ENCODE measurements around the gene TEDDM1.

The TEDDM1 gene

DNA sequence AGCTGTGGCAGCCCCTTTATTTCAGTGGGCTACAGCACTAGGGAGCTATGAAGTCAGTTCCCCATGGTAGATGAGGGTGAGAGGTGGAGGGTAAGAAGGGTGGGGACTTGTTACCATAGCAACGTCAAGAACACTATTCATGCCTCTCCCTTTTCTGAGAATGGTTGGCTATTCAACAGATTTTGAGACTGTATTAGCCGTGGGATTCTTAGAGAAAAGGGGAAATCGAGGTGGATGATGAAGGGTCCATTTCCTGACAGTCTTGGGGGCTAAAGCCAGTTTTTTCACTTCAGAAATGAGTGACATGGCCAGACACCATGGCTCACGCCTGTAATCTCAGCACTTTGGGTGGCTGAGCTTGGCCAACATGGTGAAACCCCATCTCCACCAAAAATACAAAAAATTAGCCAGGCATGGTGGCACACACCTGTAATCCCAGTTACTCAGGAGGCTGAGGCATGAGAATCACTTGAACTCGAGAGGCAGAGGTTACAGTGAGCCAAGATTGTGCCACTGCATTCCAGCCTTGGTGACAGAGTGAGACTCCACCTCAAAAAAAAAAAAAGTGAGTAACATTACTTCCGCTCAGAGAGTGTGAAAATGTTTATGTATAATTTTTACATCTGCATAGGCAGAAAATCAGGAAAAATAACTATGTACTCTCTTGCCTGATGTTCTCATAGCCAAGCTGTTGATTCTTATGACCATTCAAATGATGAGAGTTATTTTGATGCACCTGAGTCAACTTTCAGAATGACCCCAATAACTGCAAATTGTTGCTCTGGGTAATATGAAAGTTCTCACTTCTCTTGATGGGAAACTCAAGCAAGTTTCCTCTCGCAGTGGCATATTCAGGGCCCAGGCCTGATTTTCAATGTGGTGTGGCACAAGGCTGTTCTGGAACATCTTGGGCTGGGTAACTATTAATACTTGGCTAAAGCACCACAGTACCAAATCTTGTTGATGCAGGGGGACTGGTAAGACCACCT, 26.3 kb upstream of the TEDDM1 start:
- TF ChIP-seq, protein P1, sequence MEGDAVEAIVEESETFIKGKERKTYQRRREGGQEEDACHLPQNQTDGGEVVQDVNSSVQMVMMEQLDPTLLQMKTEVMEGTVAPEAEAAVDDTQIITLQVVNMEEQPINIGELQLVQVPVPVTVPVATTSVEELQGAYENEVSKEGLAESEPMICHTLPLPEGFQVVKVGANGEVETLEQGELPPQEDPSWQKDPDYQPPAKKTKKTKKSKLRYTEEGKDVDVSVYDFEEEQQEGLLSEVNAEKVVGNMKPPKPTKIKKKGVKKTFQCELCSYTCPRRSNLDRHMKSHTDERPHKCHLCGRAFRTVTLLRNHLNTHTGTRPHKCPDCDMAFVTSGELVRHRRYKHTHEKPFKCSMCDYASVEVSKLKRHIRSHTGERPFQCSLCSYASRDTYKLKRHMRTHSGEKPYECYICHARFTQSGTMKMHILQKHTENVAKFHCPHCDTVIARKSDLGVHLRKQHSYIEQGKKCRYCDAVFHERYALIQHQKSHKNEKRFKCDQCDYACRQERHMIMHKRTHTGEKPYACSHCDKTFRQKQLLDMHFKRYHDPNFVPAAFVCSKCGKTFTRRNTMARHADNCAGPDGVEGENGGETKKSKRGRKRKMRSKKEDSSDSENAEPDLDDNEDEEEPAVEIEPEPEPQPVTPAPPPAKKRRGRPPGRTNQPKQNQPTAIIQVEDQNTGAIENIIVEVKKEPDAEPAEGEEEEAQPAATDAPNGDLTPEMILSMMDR (conservative IDR thresholded peaks at IDR 0.05; ENCODE audit: low read length) = no peak
- no peak for DNase-seq (ENCODE audit: low read depth)
- no peak overlapping the region for H3K4me3 ChIP-seq (ENCODE audit: low read length)

DNA sequence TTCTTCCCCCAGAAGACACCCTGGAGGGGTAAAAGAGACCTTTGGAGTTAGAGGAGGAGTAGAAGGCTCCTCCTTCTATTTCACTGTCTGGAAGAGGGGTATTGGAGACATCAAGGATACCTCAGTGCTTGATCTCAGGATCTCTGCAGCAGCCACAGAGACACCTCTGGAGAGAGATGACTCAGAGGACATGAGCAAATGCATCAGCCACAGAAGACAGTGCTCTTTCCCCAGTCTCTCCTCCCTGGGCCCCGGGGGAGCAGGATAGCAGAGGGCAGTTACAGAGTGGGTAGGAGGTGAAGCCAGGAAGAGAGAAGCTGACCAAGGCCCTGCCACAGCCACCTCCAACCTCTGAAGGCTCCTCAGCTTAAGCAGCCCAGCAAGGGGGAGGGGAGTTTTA, 15.3 kb upstream of the TEDDM1 start:
- H3K4me3 ChIP-seq (ENCODE audit: low read length) = no peak overlapping the region
- TF ChIP-seq, protein P1 (conservative IDR thresholded peaks at IDR 0.05; ENCODE audit: low read length) = no peak
- no peak for DNase-seq (ENCODE audit: low read depth)

- TF ChIP-seq, protein P1 (conservative IDR thresholded peaks at IDR 0.05; ENCODE audit: low read length) = no peak
- no peak for DNase-seq (ENCODE audit: low read depth)
- H3K4me3 ChIP-seq (ENCODE audit: low read length) = no peak overlapping the region
Observed at GRCh38 chr1:182413969-182414368, 13.5 kb upstream of the TEDDM1 start.

DNA sequence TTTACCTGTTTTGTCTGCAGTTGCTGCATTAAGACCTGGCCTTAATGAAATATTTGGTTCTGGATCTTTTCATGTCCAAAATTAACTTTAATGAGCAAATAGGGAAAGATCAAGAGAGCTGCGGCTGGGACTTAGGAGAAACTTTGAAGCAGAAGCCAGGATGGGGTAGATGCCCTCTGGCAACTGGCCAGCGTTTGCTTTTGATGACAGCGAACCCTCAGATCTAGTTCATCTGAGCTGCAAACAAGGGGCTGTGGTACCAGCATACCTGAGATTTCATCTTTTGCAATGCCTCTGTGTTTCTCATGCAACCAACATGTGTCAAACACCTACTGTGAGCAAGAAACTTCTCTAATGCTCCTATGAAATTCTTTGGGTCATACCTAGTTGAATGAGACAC, 13.0 kb upstream of the TEDDM1 start:
- H3K4me3 ChIP-seq (ENCODE audit: low read length) = no peak overlapping the region
- DNase-seq (ENCODE audit: low read depth) = no peak
- TF ChIP-seq, protein P1 (conservative IDR thresholded peaks at IDR 0.05; ENCODE audit: low read length) = no peak

GRCh38 chr1:182410620-182411273, 10.3 kb upstream of the TEDDM1 start:
- H3K4me3 ChIP-seq (ENCODE audit: low read length) = no peak overlapping the region
- DNase-seq (ENCODE audit: low read depth) = no peak
- TF ChIP-seq, protein P1 (conservative IDR thresholded peaks at IDR 0.05; ENCODE audit: low read length) = no peak

DNA sequence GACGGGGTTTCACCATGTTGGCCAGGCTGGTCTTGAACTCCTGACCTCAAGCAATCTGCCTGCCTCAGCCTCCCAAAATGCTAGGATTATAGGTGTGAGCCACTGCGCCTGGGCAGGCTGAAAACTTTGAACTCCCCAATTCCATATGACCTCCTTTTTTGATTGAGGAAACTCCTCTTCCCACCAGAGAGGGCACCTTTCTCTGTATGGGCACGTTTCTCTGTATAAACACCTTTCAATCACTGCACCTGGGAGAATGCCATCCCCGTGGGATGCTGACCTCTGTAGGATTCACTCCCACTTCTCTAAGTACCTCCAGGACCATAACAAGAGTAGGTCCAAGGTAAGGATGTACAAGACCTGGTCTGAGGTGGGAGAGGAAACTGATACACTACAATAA, 9.7 kb upstream of the TEDDM1 start:
- H3K4me3 ChIP-seq (ENCODE audit: low read length) = no peak overlapping the region
- TF ChIP-seq, protein P1 (conservative IDR thresholded peaks at IDR 0.05; ENCODE audit: low read length) = no peak
- no peak for DNase-seq (ENCODE audit: low read depth)

Measured in AG10803 (cell line).